ENCODE data around the gene GCHFR. TPM values are rescaled to one million over a fixed set of nuclear protein-coding genes. Genes with fewer than 3 reads are reported as not detected.

GCHFR gene
- total RNA-seq, 1 experiment from 2014 or later = 1.5 TPM

GRCh38 chr15:40749151-40749630, 14.7 kb upstream of the GCHFR start:
- BruUV-seq (replicated peaks) = no TSS peak
- no peak overlapping the region for H3K4me3 ChIP-seq (replicated peaks in 1 of 2; ENCODE audit: low read depth in 1 of 2, low read length in 2 of 2)
- no peaks in the 10 kb centered on the region for H3K9me2 ChIP-seq (ENCODE audit: insufficient read depth)
- H3K79me2 ChIP-seq (ENCODE audit: insufficient read depth, low read length) = peaks cover 27% of the 10 kb centered on the region
- no peak for TF ChIP-seq RAD21 (IDR thresholded peaks at IDR 0.05; ENCODE audit: low read depth)
- TF ChIP-seq EZH2phosphoT487 (IDR thresholded peaks at IDR 0.05; ENCODE audit: borderline replicate concordance) = no peak
- no peak overlapping the region for H3K27ac ChIP-seq (ENCODE audit: low read depth, low read length)
- peaks cover 2 to 5% of the 10 kb centered on the region in 2 experiments; a peak in 2 of 4 replicates for H3K4me1 ChIP-seq (ENCODE audit: control insufficient read depth in 1 of 2, insufficient read depth in 2 of 2, low read length in 2 of 2)
- no peaks in the 10 kb centered on the region for H4K20me1 ChIP-seq (ENCODE audit: insufficient read depth)
- no peak overlapping the region for H3K9ac ChIP-seq (ENCODE audit: low read length)
- ChIA-PET RAD21 (ENCODE audit: low non-redundant PET in 1 of 2, low total read pairs in 2 of 2, uncharacterized antibody in 2 of 2, unreplicated experiment in 2 of 2) (no interaction called here), POLR2A (no interaction called here), CTCF (no interaction called here)
- intact Hi-C loops (cut with micrococcal nuclease) = no loop called here
- DNase-seq (ENCODE audit: low read depth, low spot score) (no peak), ATAC-seq (no peak)
- H3K36me3 ChIP-seq (ENCODE audit: control insufficient read depth in 1 of 2, insufficient read depth in 2 of 2, low read length in 2 of 2) = peaks cover 12% of the 10 kb centered on the region in 2 experiments; a peak in 3 of 4 replicates
- H2AFZ ChIP-seq (ENCODE audit: low read depth, low read length, poor library complexity, severe bottlenecking) = no peak overlapping the region
- H3K9me3 ChIP-seq (ENCODE audit: control insufficient read depth in 1 of 2, insufficient read depth in 1 of 2, low read depth in 1 of 2, low read length in 2 of 2) = no peaks in the 10 kb centered on the region
- no peaks in the 10 kb centered on the region for H3K27me3 ChIP-seq (ENCODE audit: insufficient read depth, low read length)
- H3K4me2 ChIP-seq (ENCODE audit: low read length) = no peak overlapping the region

GRCh38 chr15:40750885-40751284, 13.0 kb upstream of the GCHFR start:
- Histone ChIP-seq H3K27me3 (ENCODE audit: insufficient read depth, low read length) (no peaks in the 10 kb centered on the region), H3K9ac (ENCODE audit: low read length) (no peak overlapping the region), H3K79me2 (ENCODE audit: insufficient read depth, low read length) (peaks cover 35% of the 10 kb centered on the region), H3K9me3 (ENCODE audit: control insufficient read depth in 1 of 2, insufficient read depth in 1 of 2, low read depth in 1 of 2, low read length in 2 of 2) (no peaks in the 10 kb centered on the region), H2AFZ (ENCODE audit: low read depth, low read length, poor library complexity, severe bottlenecking) (no peak overlapping the region), H3K36me3 (ENCODE audit: control insufficient read depth in 1 of 2, insufficient read depth in 2 of 2, low read length in 2 of 2) (peaks cover 12% of the 10 kb centered on the region in 2 experiments; a peak in 3 of 4 replicates), H3K4me3 (replicated peaks in 1 of 2; ENCODE audit: low read depth in 1 of 2, low read length in 2 of 2) (no peak overlapping the region), H3K4me2 (ENCODE audit: low read length) (no peak overlapping the region), H4K20me1 (ENCODE audit: insufficient read depth) (no peaks in the 10 kb centered on the region), H3K27ac (ENCODE audit: low read depth, low read length) (no peak overlapping the region), H3K9me2 (ENCODE audit: insufficient read depth) (no peaks in the 10 kb centered on the region), H3K4me1 (ENCODE audit: control insufficient read depth in 1 of 2, insufficient read depth in 2 of 2, low read length in 2 of 2) (peaks cover 7 to 15% of the 10 kb centered on the region in 2 experiments)
- ChIA-PET RAD21 (ENCODE audit: low non-redundant PET in 1 of 2, low total read pairs in 2 of 2, uncharacterized antibody in 2 of 2, unreplicated experiment in 2 of 2) (no interaction called here), POLR2A (interaction anchor here (0.5 kb wide), 1 partner anchor 50 kb away, joined by 5 read pairs; no protein-coding TSS in a partner anchor), CTCF (no interaction called here)
- intact Hi-C loops (cut with micrococcal nuclease) = no loop called here
- no TSS peak for BruUV-seq (replicated peaks)
- ATAC-seq = no peak
- no peak for DNase-seq (ENCODE audit: low read depth, low spot score)
- TF ChIP-seq YY1 (IDR thresholded peaks at IDR 0.05; ENCODE audit: extremely low read depth, insufficient replicate concordance, low read depth, low read length) (no peak), FOSL1 (IDR thresholded peaks at IDR 0.05; ENCODE audit: low read depth) (no peak), POLR2A (IDR thresholded peaks at IDR 0.05; ENCODE audit: borderline replicate concordance, extremely low read depth, insufficient read depth, insufficient read length) (no peak), ATF3 (IDR thresholded peaks at IDR 0.05) (no peak), EZH2 (IDR thresholded peaks at IDR 0.05) (no peak), EZH2phosphoT487 (IDR thresholded peaks at IDR 0.05; ENCODE audit: borderline replicate concordance) (no peak), MAX (IDR thresholded peaks at IDR 0.05) (no peak), ZFX (IDR thresholded peaks at IDR 0.05) (no peak), CTCF (IDR thresholded peaks at IDR 0.05 in 2 of 3, conservative IDR thresholded peaks at IDR 0.05 in 1 of 3; ENCODE audit: borderline replicate concordance in 1 of 3, insufficient read depth in 1 of 3, low read depth in 2 of 3, low read length in 2 of 3) (no peak), ZNF274 (IDR thresholded peaks at IDR 0.05; ENCODE audit: low read depth, low read length) (no peak), EGR1 (IDR thresholded peaks at IDR 0.05; ENCODE audit: low read depth) (no peak), SIN3A (IDR thresholded peaks at IDR 0.05; ENCODE audit: low read depth) (no peak), RAD21 (IDR thresholded peaks at IDR 0.05; ENCODE audit: low read depth) (no peak), ELF1 (IDR thresholded peaks at IDR 0.05; ENCODE audit: borderline replicate concordance, low read depth) (no peak), JUND (IDR thresholded peaks at IDR 0.05) (no peak), SP1 (IDR thresholded peaks at IDR 0.05; ENCODE audit: low read depth) (no peak), ZBTB33 (IDR thresholded peaks at IDR 0.05; ENCODE audit: extremely low read depth, insufficient replicate concordance, low read length) (no peak), POLR2AphosphoS5 (IDR thresholded peaks at IDR 0.05; ENCODE audit: low read depth, low read length) (no peak)

Data from HCT116 (cell line).